Progenitor cell of endocrine pancreas (in vitro differentiated cells): ENCODE measurements around the gene UBLCP1. TPM values are rescaled to one million over a fixed set of nuclear protein-coding genes. Genes with fewer than 3 reads are reported as not detected.

ENCODE experiments used
- DNase-seq: peaks from one replicate; pipeline ENCODE4 v3.0.0; 2021; ENCODE audit warnings: low spot score; ENCODE audit not compliant: unreplicated experiment
- H3K27ac Mint-ChIP-seq: 2 replicates; pipeline ENCODE4 v1.8.0; 2021; ENCODE audit warnings: mild to moderate bottlenecking, moderate library complexity, mixed read lengths
- H3K27me3 Mint-ChIP-seq: 2 replicates; pipeline ENCODE4 v1.8.0; 2021; ENCODE audit warnings: mixed read lengths
- H3K36me3 Mint-ChIP-seq: 2 replicates; pipeline ENCODE4 v1.8.0; 2022; ENCODE audit warnings: mixed read lengths; ENCODE audit not compliant: insufficient read depth
- H3K4me1 Mint-ChIP-seq: 2 replicates; pipeline ENCODE4 v1.8.0; 2021; ENCODE audit warnings: low read depth, mixed read lengths
- H3K4me3 Mint-ChIP-seq: 2 replicates; pipeline ENCODE4 v1.8.0; 2021; ENCODE audit warnings: low read depth, mild to moderate bottlenecking, moderate library complexity, mixed read lengths
- H3K9me3 Mint-ChIP-seq: 2 replicates; pipeline ENCODE4 v1.8.0; 2021; ENCODE audit warnings: low read depth, mixed read lengths
- total RNA-seq: library from RNA; stranded (reverse); gene quantifications from 2 replicates; pipeline ENCODE4 v1.2.1, GENCODE V29; 2021
- TF ChIP-seq, protein P1 (sequence below): fragments of 200-600 bp; sonication (generic); IDR thresholded peaks from one replicate; pipeline ENCODE4 v1.5.0; 2021; ENCODE audit warnings: antibody characterized with exemption, mild to moderate bottlenecking; ENCODE audit not compliant: unreplicated experiment

UBLCP1 gene
- total RNA-seq, 1 donor from 2014 or later = 29.7 TPM

DNA sequence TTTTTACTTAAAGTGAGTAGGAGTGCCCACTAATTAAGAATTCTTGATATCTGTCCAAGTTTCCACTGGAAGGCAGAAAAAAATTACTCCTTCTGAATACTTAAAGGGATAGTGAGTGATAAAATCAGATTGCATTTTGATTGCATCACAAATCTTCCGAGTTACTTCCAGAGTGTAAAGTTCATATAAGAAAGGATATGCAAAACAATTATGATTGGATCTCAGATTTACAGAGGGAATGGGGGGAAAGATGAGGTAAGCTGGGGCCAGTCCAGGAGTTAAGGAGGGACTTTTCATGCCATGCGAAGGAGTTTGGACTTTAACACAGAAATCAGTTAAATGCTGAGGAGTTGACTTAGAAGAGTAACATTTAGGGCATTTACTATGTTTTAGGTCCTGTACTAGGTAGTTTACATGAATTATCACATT, 44.5 kb upstream of the UBLCP1 start:
- Mint-ChIP-seq H3K27me3 (peaks cover 8% of the 10 kb centered on the region), H3K4me1 (no peaks in the 10 kb centered on the region), H3K4me3 (no peak overlapping the region), H3K27ac (no peak overlapping the region), H3K9me3 (no peaks in the 10 kb centered on the region), H3K36me3 (no peaks in the 10 kb centered on the region)
- no peak for DNase-seq
- TF ChIP-seq, protein P1, sequence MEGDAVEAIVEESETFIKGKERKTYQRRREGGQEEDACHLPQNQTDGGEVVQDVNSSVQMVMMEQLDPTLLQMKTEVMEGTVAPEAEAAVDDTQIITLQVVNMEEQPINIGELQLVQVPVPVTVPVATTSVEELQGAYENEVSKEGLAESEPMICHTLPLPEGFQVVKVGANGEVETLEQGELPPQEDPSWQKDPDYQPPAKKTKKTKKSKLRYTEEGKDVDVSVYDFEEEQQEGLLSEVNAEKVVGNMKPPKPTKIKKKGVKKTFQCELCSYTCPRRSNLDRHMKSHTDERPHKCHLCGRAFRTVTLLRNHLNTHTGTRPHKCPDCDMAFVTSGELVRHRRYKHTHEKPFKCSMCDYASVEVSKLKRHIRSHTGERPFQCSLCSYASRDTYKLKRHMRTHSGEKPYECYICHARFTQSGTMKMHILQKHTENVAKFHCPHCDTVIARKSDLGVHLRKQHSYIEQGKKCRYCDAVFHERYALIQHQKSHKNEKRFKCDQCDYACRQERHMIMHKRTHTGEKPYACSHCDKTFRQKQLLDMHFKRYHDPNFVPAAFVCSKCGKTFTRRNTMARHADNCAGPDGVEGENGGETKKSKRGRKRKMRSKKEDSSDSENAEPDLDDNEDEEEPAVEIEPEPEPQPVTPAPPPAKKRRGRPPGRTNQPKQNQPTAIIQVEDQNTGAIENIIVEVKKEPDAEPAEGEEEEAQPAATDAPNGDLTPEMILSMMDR = no peak

- Mint-ChIP-seq H3K4me1 (no peaks in the 10 kb centered on the region), H3K4me3 (no peak overlapping the region), H3K9me3 (no peaks in the 10 kb centered on the region), H3K36me3 (no peaks in the 10 kb centered on the region), H3K27ac (no peak overlapping the region), H3K27me3 (peaks cover 12% of the 10 kb centered on the region)
- no peak for DNase-seq
- TF ChIP-seq, protein P1 = no peak
Observed at GRCh38 chr5:159220206-159220605, 42.9 kb upstream of the UBLCP1 start.

DNA sequence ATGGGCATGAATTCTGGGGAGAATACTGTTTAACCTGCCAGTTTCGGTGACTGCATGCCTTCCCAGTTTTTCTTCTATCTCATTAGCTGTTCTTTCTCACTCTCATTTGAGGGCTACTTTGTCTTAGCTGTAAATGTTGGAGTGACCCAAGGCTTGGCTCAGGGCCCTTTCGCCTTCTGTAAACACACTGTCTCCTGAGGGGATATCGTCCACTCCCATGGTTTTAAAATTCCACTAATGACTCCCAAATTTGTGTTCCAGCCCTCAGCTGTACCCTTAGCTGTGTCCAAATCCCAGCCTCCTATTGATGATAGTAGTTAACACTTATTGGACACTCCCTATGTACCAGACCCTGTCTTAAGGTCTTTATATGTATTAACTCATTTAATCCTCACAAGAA, 39.6 kb upstream of the UBLCP1 start:
- no peaks in the 10 kb centered on the region for H3K4me1 Mint-ChIP-seq
- no peaks in the 10 kb centered on the region for H3K36me3 Mint-ChIP-seq
- no peak overlapping the region for H3K4me3 Mint-ChIP-seq
- no peaks in the 10 kb centered on the region for H3K9me3 Mint-ChIP-seq
- TF ChIP-seq, protein P1 = no peak
- peaks cover 15% of the 10 kb centered on the region for H3K27me3 Mint-ChIP-seq
- H3K27ac Mint-ChIP-seq = no peak overlapping the region
- DNase-seq = no peak

DNA sequence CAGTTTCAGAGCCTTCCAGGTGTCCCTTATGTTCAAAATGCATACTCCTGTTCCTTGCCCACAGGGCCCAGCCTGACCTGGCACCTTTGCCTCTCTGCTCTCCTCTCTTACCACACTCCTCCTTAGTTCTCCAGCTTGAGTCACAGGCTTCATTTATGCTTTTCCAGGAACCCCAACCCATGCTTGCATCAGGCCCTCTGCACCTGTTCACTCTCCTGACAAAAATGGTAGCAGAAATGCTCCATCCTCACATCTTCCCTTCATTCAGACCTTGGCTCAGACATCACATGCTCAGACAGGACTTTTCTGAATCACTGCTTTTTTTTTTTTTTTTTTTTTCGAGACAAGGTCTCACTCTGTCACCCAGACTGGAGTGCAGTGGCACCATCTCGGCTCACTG, 38.6 kb upstream of the UBLCP1 start:
- no peak overlapping the region for H3K27ac Mint-ChIP-seq
- TF ChIP-seq, protein P1 = no peak
- H3K4me3 Mint-ChIP-seq = no peak overlapping the region
- no peak for DNase-seq
- peaks cover 15% of the 10 kb centered on the region for H3K27me3 Mint-ChIP-seq
- no peaks in the 10 kb centered on the region for H3K9me3 Mint-ChIP-seq
- no peaks in the 10 kb centered on the region for H3K4me1 Mint-ChIP-seq
- H3K36me3 Mint-ChIP-seq = no peaks in the 10 kb centered on the region

DNA sequence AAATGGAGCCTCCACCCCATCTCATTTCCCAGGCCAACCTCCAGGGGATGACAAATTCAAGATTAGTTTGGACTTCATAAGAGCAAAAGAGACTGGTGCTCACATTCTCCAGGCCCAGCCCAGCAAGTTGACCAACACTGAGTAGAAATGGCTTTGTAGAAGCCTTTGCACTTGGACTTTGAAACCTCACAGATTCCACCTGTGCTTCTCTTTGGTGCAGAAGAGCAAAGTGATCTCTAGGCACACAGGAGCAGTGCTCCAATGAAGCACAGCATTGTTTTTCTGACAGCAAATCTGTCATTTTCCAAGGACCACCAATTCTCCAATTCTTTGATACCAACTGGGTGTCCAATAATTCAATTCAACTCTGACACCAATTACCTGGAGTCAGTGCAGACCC, 36.6 kb upstream of the UBLCP1 start:
- H3K27me3 Mint-ChIP-seq = peaks cover 24% of the 10 kb centered on the region
- no peak for DNase-seq
- no peak overlapping the region for H3K27ac Mint-ChIP-seq
- H3K36me3 Mint-ChIP-seq = no peaks in the 10 kb centered on the region
- H3K4me1 Mint-ChIP-seq = no peaks in the 10 kb centered on the region
- H3K4me3 Mint-ChIP-seq = no peak overlapping the region
- no peaks in the 10 kb centered on the region for H3K9me3 Mint-ChIP-seq
- TF ChIP-seq, protein P1 = no peak
